ENCODE results near the gene NR6A1. TPM values are rescaled to one million over a fixed set of nuclear protein-coding genes. Genes with fewer than 3 reads are reported as not detected.

NR6A1 gene
- total RNA-seq, 2 experiments from 2014 or later, result 17.5 to 23.0 TPM

GRCh38 chr9:124570942-124571666 lies 200.0 kb downstream of the NR6A1 start:
- H3K9me3 ChIP-seq (ENCODE audit: low read length), result no peaks in the 10 kb centered on the region
- intact Hi-C loops (cut with micrococcal nuclease; ENCODE audit: unreplicated experiment), result no loop called here
- no peaks in the 10 kb centered on the region for H3K9me2 ChIP-seq (ENCODE audit: insufficient read depth, low read length)
- no peaks in the 10 kb centered on the region for H3K36me3 ChIP-seq (ENCODE audit: insufficient read depth, low read length)
- POLR2A ChIA-PET, result no interaction called here
- CTCF ChIA-PET (ENCODE audit: unreplicated experiment), result no interaction called here
- 0 out of 2 replicates have a peak, but pooled peaks cover 8% of the 10 kb centered on the region for H4K20me1 ChIP-seq (ENCODE audit: insufficient read depth, low read length)
- no peak overlapping the region for H3K4me3 ChIP-seq (ENCODE audit: low read depth, low read length, poor library complexity, severe bottlenecking)
- DNase-seq (ENCODE audit: low spot score), result no peak
- TF ChIP-seq EZH2phosphoT487 (IDR thresholded peaks at IDR 0.05; ENCODE audit: borderline replicate concordance, low read depth, low read length) (no peak), CTCF (conservative IDR thresholded peaks at IDR 0.05; ENCODE audit: low read length) (no peak)
- H3K4me1 ChIP-seq (ENCODE audit: insufficient read depth, low read length, poor library complexity, severe bottlenecking), result no peaks in the 10 kb centered on the region
- no peak overlapping the region for H3K27ac ChIP-seq (ENCODE audit: low read depth, low read length, poor library complexity, severe bottlenecking)
- BruUV-seq (replicated peaks), result no TSS peak
- no peak overlapping the region for H3K4me2 ChIP-seq (ENCODE audit: low read length)
- H3K79me2 ChIP-seq (ENCODE audit: insufficient read depth, low read depth, low read length), result no peaks in the 10 kb centered on the region
- no peak overlapping the region for H2AFZ ChIP-seq (ENCODE audit: low read length)

GRCh38 chr9:124569942-124570341 lies 201.2 kb downstream of the NR6A1 start:
- Histone ChIP-seq H3K79me2 (ENCODE audit: insufficient read depth, low read depth, low read length) (no peaks in the 10 kb centered on the region), H4K20me1 (ENCODE audit: insufficient read depth, low read length) (0 out of 2 replicates have a peak, but pooled peaks cover 8% of the 10 kb centered on the region), H3K9me3 (ENCODE audit: low read length) (no peaks in the 10 kb centered on the region), H3K4me1 (ENCODE audit: insufficient read depth, low read length, poor library complexity, severe bottlenecking) (no peaks in the 10 kb centered on the region), H3K27ac (ENCODE audit: low read depth, low read length, poor library complexity, severe bottlenecking) (no peak overlapping the region), H3K4me3 (ENCODE audit: low read depth, low read length, poor library complexity, severe bottlenecking) (no peak overlapping the region), H2AFZ (ENCODE audit: low read length) (no peak overlapping the region), H3K4me2 (ENCODE audit: low read length) (no peak overlapping the region), H3K9me2 (ENCODE audit: insufficient read depth, low read length) (no peaks in the 10 kb centered on the region), H3K36me3 (ENCODE audit: insufficient read depth, low read length) (no peaks in the 10 kb centered on the region)
- ChIA-PET CTCF (ENCODE audit: unreplicated experiment) (no interaction called here), POLR2A (interaction anchor here (0.5 to 0.7 kb wide), 2 partner anchors 8 to 1413 kb away, joined by 3 read pairs; no protein-coding TSS in a partner anchor)
- TF ChIP-seq CTCF (conservative IDR thresholded peaks at IDR 0.05; ENCODE audit: low read length) (no peak), EZH2phosphoT487 (IDR thresholded peaks at IDR 0.05; ENCODE audit: borderline replicate concordance, low read depth, low read length) (no peak)
- intact Hi-C loops (cut with micrococcal nuclease; ENCODE audit: unreplicated experiment), result no loop called here
- no TSS peak for BruUV-seq (replicated peaks)
- no peak for DNase-seq (ENCODE audit: low spot score)

GRCh38 chr9:124567362-124567761 lies 203.7 kb downstream of the NR6A1 start:
- BruUV-seq (replicated peaks), result no TSS peak
- no peaks in the 10 kb centered on the region for H3K4me1 ChIP-seq (ENCODE audit: insufficient read depth, low read length, poor library complexity, severe bottlenecking)
- no peak overlapping the region for H3K27ac ChIP-seq (ENCODE audit: low read depth, low read length, poor library complexity, severe bottlenecking)
- no peaks in the 10 kb centered on the region for H3K79me2 ChIP-seq (ENCODE audit: insufficient read depth, low read depth, low read length)
- ChIA-PET POLR2A (interaction anchor here (0.7 kb wide), 1 partner anchor 251 kb away, joined by 7 read pairs; no protein-coding TSS in a partner anchor), CTCF (ENCODE audit: unreplicated experiment) (no interaction called here)
- H3K9me2 ChIP-seq (ENCODE audit: insufficient read depth, low read length), result no peaks in the 10 kb centered on the region
- no peak for DNase-seq (ENCODE audit: low spot score)
- no peaks in the 10 kb centered on the region for H3K36me3 ChIP-seq (ENCODE audit: insufficient read depth, low read length)
- no peaks in the 10 kb centered on the region for H3K9me3 ChIP-seq (ENCODE audit: low read length)
- intact Hi-C loops (cut with micrococcal nuclease; ENCODE audit: unreplicated experiment), result no loop called here
- no peak overlapping the region for H3K4me2 ChIP-seq (ENCODE audit: low read length)
- 0 out of 2 replicates have a peak, but pooled peaks cover 2% of the 10 kb centered on the region for H4K20me1 ChIP-seq (ENCODE audit: insufficient read depth, low read length)
- no peak overlapping the region for H2AFZ ChIP-seq (ENCODE audit: low read length)
- TF ChIP-seq CTCF (conservative IDR thresholded peaks at IDR 0.05; ENCODE audit: low read length), result no peak
- TF ChIP-seq EZH2phosphoT487 (IDR thresholded peaks at IDR 0.05; ENCODE audit: borderline replicate concordance, low read depth, low read length), result no peak
- H3K4me3 ChIP-seq (ENCODE audit: low read depth, low read length, poor library complexity, severe bottlenecking), result no peak overlapping the region
